ENCODE measurements around the gene TENM4. TPM values are rescaled to one million over a fixed set of nuclear protein-coding genes. Genes with fewer than 3 reads are reported as not detected.

TENM4 gene
- total and polyA plus RNA-seq, 10 of the 15 experiments (the other 5 are each of a cell fraction or from before 2014, with no cell fraction given), result 0.03 to 0.12 (median 0.06) TPM; not detected in 7

DNA sequence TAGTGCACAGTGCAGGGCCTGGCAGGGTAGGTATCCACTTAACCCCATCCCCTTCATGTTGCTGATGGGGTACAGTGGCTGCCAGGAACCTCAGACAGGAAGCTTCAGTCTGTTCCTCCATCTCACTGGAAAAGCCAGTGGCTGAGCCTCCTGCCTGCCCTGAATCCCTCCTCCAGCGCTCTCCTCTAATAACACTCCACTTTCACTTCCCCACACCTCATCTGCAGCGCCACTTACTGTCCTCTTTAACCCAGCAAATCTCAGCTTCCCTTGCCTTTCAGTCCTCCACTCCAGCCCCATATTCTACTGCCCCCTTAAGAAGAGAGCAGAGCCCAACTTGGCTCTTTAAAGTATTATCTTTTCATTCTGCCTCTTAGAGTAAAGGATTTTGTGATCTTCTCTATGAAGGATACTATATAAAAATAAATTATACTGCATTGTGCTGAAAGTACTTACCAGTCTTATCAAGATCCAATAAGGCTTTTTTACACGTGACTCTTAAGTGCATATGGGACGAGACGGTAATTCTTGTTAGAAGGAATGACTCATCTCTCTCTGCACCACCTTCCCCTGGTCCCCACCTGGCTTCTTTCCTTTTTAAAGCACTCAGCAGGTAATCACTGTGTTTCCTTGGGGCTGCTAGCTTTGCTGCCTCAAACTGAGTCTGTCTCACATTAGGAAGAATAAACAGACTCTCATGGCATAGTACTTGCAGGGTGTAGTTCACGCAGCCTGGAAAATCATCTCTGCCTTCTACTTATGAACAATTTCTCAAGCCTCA lies 628.1 kb downstream of the TENM4 start:
- H3K27ac ChIP-seq (ENCODE audit: control insufficient read depth, insufficient read depth), result no peak overlapping the region
- SMC1A ChIA-PET (ENCODE audit: uncharacterized antibody, unreplicated experiment), result no interaction called here
- POLR2A ChIA-PET, result no interaction called here
- no peak overlapping the region for H2AFZ ChIP-seq (ENCODE audit: control insufficient read depth, low read depth, low read length)
- CTCF ChIA-PET, result interaction anchor here (0.9 kb wide), 1 partner anchor 10 kb away, joined by 3 read pairs; no protein-coding TSS in a partner anchor
- H3K36me3 ChIP-seq (ENCODE audit: control insufficient read depth in 2 of 2, insufficient read depth in 2 of 2, low read length in 1 of 2), result no peaks in the 10 kb centered on the region
- DNase-seq (ENCODE audit: low read depth, low spot score), result no peak
- peak; percentile 56; the same call in 2 of the 3 replicates for ATAC-seq
- no peaks in the 10 kb centered on the region for H3K4me1 ChIP-seq (ENCODE audit: control insufficient read depth, insufficient read depth, low read length)
- H3K4me2 ChIP-seq (ENCODE audit: control insufficient read depth, insufficient read depth), result no peak overlapping the region
- intact Hi-C loops (cut with micrococcal nuclease; ENCODE audit: unreplicated experiment) (no loop called here), in situ Hi-C loops (cut with MboI) (no loop called here)
- no peak for FAIRE-seq
- no TSS peak for BruUV-seq (replicated peaks)
- H3K9me3 ChIP-seq (replicated peaks; ENCODE audit: control insufficient read depth, insufficient read depth, low read length), result no peaks in the 10 kb centered on the region
- RAD21 ChIA-PET (ENCODE audit: unreplicated experiment), result no interaction called here
- TF ChIP-seq ZZZ3 (IDR thresholded peaks at IDR 0.05; ENCODE audit: control insufficient read depth, insufficient read length, low read depth) (no peak), SPI1 (IDR thresholded peaks at IDR 0.05; ENCODE audit: borderline replicate concordance, insufficient read depth, low read depth, low read length) (peak; percentile 62)
- TF ChIP-seq, protein P1, sequence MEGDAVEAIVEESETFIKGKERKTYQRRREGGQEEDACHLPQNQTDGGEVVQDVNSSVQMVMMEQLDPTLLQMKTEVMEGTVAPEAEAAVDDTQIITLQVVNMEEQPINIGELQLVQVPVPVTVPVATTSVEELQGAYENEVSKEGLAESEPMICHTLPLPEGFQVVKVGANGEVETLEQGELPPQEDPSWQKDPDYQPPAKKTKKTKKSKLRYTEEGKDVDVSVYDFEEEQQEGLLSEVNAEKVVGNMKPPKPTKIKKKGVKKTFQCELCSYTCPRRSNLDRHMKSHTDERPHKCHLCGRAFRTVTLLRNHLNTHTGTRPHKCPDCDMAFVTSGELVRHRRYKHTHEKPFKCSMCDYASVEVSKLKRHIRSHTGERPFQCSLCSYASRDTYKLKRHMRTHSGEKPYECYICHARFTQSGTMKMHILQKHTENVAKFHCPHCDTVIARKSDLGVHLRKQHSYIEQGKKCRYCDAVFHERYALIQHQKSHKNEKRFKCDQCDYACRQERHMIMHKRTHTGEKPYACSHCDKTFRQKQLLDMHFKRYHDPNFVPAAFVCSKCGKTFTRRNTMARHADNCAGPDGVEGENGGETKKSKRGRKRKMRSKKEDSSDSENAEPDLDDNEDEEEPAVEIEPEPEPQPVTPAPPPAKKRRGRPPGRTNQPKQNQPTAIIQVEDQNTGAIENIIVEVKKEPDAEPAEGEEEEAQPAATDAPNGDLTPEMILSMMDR (IDR thresholded peaks at IDR 0.05 in 2 of 3, conservative IDR thresholded peaks at IDR 0.05 in 1 of 3; ENCODE audit: control insufficient read depth in 2 of 3, extremely low read depth in 1 of 3, insufficient read depth in 1 of 3, low read depth in 3 of 3, low read length in 3 of 3), result peak in 1 of 3 experiments; percentile 15; a peak in 1 of 6 replicates
- WGBS (ENCODE audit: insufficient coverage, insufficient replicate concordance, low lambda C conversion rate, missing lambda C conversion rate), result 29% methylated on average over 6 of the region's 6 CpGs
- no peak overlapping the region for H3K4me3 ChIP-seq
- H4K20me1 ChIP-seq (ENCODE audit: control insufficient read depth, insufficient read depth), result no peaks in the 10 kb centered on the region
- no peaks in the 10 kb centered on the region for H3K27me3 ChIP-seq (replicated peaks in 1 of 2; ENCODE audit: control insufficient read depth in 2 of 2, insufficient read depth in 2 of 2, low read length in 1 of 2)
- H3K79me2 ChIP-seq (ENCODE audit: control insufficient read depth, insufficient read depth, low read length), result no peaks in the 10 kb centered on the region
- no peak overlapping the region for H3K9ac ChIP-seq (ENCODE audit: control insufficient read depth, insufficient read depth, low read length)
